ENCODE data around the gene NTN3.
"Not testable (repeated sequence)": the region's sequence is repeated elsewhere in the genome, so short reads cannot be mapped to it uniquely, and the experiment has no call there.

NTN3 gene

GRCh38 chr16:2471016-2471652 lies at the start of gene NTN3:
Gene NTN3, plus strand, starts transcription at chr16:2471297. Its CDS starts 405 bp downstream, at chr16:2471702.
- no peak for DNase-seq

- no peak for DNase-seq
Observed at GRCh38 chr16:2422123-2422867, 48.8 kb upstream of the NTN3 start.

- DNase-seq, result no peak
Observed at GRCh38 chr16:2424061-2425007, 46.8 kb upstream of the NTN3 start.

- DNase-seq, result no peak
Observed at GRCh38 chr16:2425008-2425518, 46.0 kb upstream of the NTN3 start.

- DNase-seq, result no peak
Observed at GRCh38 chr16:2425825-2426430, 45.2 kb upstream of the NTN3 start.

DNA sequence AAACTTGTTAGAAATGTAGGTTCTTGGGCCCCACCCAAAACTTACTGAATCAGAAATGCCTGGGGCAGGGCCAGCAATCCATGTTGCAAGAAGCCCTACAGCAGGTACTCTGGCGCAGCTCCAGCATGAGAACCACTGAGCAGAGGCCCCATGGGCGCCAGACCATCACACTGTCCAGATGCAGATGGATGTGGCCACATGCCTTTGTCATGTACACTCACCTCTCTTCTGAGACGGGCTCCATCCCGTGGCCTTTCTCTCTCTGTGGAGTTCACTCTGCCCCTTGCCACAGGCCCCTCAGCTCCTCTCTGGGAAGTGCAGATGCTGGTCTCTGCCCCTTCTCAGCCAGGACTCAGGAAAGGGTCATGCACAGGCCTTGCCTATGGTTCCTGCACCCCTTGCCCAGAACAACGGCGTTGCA lies 44.1 kb upstream of the NTN3 start:
- no peak for DNase-seq

GRCh38 chr16:2427526-2427925 lies 43.6 kb upstream of the NTN3 start:
- no peak for DNase-seq

DNA sequence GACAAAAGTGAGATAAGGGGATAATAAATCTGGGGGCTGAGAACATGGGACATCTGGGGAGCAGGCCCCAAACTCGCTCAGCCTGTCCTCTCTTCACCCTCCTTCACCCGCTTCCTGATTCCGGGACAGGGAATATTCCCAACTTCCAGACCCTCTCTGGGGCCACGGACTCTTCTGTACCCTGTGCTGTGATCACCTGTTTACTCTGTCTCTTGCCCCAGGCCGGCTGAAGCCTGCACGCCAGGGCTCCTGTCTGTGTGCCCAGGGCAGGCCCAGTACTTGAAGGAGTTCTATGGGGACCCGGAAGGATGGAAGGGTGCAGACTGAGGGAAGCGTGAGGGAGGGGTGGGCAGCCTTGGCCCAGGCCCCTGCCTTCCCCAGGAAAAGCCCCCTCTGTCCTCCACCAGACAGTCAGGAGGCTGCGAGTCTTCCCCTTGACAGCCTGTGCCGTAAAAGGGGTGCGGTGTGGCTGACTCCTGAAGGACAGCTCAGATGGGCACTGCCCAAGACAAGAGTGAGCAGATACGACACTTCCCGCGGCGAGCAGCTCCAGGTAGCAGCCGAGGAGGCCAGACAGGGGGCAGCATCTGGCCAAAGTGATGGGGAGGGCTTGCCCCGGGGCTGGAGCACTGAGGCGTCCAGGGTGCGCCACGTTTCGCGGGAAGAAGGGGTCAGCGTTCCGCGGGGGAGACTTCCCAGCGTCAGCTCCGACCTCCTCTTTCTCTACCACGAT lies 42.9 kb upstream of the NTN3 start:
- no peak for DNase-seq

GRCh38 chr16:2428784-2429033 lies 42.4 kb upstream of the NTN3 start:
- no peak for DNase-seq

DNA sequence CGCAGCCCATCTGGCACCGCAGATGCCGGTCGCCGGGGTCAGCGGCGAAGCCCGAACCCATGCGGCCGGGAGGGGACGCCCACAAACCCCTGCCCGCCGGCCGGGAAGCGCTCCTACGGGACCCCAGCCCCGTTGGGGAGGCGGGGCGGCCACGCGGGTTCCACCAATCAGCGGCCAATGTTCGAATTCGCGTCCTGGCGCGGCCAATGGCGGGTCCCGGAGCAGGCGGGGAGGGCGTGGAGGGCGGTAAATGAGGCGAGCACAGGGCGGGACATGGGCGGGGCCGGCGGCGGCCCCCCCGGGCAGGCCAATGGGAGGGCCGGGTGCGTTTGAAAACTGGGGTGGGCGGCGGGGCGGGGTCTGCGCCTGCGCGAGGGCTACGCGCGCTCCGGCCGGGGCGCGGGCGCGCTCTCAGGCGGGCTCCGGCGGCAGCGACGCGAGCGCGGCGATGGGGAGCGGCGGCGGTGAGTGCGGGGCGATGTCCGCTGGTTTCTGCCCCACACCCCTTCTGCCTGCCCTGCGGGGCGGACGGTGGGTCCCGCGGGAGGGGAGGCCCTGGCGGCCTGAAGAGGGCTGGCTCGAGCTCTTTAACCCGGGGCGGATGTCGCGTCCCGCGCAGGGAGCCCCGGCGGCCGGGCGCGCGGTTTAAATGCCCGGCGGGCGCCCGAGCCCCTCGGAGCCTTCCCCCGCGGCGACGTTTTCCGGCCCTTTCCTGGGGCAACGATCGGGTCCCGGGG lies 41.9 kb upstream of the NTN3 start, which contains the start of gene CCNF:
CCNF (plus strand) TSS at position 414 of the 737 bp plus-strand sequence; CDS start at position 449, 35 bp downstream.
- DNase-seq, result peak; percentile 98

DNA sequence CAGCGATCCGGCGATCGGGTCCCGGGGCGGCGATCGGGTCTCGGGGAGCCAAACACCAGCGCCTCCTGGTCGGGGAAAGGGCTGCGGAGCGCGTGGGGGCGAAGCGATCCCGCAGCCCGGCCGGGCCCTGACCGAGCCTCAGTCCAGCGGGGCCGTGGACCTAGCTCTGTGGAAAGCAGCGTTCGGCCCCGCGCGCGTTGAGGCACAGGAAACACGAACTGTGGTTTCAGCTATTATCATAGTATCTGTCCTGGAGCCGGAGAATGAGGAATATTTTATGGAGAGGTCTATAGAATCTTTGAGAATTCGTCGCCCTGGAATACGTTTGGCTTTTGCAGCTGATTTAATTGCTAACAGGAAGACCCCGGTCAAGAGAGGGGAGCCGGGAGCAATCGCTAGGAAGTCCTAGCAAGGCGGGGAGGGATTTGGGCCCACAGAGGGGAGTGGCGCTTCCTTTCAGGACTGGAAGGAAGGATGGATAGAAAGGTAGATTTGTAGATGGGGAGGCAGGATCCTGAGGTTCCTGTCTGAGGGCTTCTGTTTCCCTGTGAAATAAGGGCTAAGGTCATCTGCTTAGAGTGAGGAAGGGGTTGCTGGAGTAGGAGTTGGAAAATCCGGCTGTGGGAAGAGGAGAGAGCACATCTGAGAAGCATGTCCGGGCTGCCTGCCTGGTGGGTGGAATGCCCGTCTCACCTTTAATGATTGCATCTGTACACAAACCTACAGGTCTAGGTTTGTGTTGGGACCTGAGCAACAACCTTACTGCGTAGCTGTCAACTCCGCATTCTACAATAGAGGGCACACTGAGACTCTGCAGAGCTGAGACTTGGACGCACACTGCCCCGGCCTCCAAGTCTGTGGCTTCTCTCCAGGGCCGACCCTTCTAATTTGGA lies 41.1 kb upstream of the NTN3 start:
- DNase-seq, result no peak

GRCh38 chr16:2432286-2432685 lies 38.8 kb upstream of the NTN3 start:
- DNase-seq, result no peak

DNA sequence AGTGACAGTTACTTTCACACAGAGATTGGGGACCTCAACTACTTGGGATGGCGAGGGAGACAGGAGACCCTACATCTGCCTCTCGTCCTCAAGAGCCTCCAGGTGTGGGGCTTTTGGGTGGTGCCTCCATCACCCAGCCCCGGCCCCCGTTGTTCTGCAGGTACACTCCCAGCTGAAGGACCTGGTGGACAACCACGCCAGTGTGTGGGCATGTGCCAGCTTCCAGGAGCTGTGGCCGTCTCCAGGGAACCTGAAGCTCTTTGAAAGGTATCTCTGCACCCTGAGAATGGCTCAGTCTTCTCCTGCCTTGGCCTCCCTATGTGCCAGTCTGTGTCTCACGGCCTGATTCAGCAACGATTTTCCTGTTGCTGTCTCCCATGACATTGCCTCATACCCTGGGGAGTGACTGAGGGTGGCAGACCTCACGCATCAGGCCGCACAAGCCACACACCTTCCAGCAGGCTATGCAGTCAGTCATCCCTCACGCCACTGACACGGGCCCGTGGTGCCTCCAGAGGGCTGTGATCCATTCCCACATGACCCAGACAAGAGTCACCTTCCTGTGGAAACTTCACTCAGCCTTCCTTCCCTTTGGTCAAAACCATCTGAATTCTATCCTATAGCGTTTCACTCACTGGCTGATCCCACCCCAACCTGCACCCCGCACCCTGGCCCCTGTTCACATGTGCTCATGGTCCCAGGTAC lies 38.1 kb upstream of the NTN3 start:
- DNase-seq, result no peak

- not testable (repeated sequence) for DNase-seq
Observed at GRCh38 chr16:2435236-2435635, 35.9 kb upstream of the NTN3 start.

- no peak for DNase-seq
Observed at GRCh38 chr16:2436110-2436509, 35.0 kb upstream of the NTN3 start.

DNA sequence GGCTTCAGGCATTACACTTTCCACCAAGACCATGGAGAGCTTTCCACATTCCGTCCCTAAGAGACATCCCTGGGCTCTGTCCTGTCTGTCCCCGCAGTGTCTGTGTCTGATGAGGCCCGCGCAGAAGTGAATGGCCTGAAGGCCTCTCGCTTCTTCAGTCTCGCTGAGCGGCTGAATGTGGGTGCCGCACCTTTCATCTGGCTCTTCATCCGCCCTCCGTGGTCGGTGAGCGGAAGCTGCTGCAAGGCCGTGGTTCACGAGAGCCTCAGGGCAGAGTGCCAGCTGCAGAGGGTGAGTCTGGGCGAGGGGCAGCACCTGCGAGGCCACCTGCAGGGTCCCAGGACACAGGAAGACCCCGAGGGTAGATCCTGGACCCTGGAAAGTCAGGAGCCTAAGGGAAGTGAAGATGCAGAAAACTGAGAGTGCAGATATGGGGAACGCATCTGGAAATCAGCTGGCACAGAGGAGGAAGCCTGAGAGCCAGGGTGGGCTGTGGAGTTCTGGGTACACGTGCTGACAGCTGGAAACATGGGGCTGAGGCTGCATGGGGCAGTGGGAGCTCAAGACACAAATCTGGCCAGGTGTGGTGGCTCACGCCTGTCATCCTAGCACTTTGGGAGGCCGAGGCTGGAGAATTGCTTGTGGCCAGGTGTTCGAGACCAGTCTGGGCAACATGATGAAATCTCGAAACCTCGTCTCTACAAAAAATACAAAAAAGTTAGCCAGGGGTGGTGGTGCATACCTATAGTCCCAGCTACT lies 33.9 kb upstream of the NTN3 start:
- no peak for DNase-seq

- DNase-seq, result no peak
Observed at GRCh38 chr16:2438121-2438520, 33.0 kb upstream of the NTN3 start.

DNA sequence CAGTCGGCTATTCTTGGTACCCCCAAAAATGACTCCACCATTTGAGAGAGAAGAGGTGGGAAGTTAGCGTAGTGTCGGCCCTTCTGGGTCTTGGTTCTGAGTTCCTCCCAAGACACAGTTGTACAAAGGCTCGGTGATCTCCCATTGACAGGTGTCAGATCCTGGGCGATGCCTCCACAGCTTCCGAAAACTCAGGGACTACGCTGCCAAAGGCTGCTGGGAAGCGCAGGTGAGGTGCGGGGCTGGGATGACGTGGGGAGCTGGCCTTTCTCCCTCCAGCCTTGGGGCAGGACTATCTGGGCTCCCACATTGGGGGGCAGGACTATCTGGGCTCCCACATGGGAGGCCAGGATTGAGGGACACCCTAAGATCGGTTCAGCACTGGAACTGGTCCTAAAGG lies 31.5 kb upstream of the NTN3 start:
- no peak for DNase-seq
